K562 (cell line): ENCODE measurements around the gene MYO10. TPM values are rescaled to one million over a fixed set of nuclear protein-coding genes. Genes with fewer than 3 reads are reported as not detected.

Experiments
- ATAC-seq: fragments of 200-7000 bp; cut with Tn5 transposase; 3 replicates; pipeline ENCODE4 v1.9.1; 2020; ENCODE audit warnings: moderate library complexity
- BruUV-seq: library from RNA; stranded (reverse); fragments of 400-500 nt; replicated peaks from 2 replicates; lab custom pipeline; 2021; lab: Mats Ljungman, UMichigan
- CTCF ChIA-PET: fragments of 300-600 bp; formaldehyde crosslinking; extraction: SDS; loops from one replicate; lab custom pipeline; 2021; ENCODE audit warnings: low intra/inter-chr PET ratio; lab: Yijun Ruan, JAX
- POLR2A ChIA-PET: fragments of 300-600, 350-650 bp; sonication (Branson Sonifier 250); formaldehyde crosslinking; extraction: SDS; loops from one replicate; lab custom pipeline; 2021; ENCODE audit warnings: antibody characterized with exemption, inconsistent platforms; lab: Yijun Ruan, JAX
- DNase-seq, 4 experiments: peaks; one replicate each; pipeline versions ENCODE4 v3.0.0 to v3.0.0-alpha.2; 2011 to 2018; ENCODE audit warnings: low spot score in 3 of 4, mixed read lengths in 3 of 4; ENCODE audit errors: extremely low read depth in 1 of 4
- FAIRE-seq: peaks from 2 replicates; lab custom pipeline; 2011; peaks lifted over from hg19 to GRCh38; lab: Jason Lieb, UNC
- H2AFZ ChIP-seq: 2 replicates; pipeline ENCODE4 v1.6.0; 2011; ENCODE audit warnings: low read depth, low read length, control low read depth, inconsistent platforms
- H3K27ac ChIP-seq: fragments of 200-600 bp; 3 replicates; pipeline ENCODE4 v1.8.0; 2011; ENCODE audit warnings: low read depth, mild to moderate bottlenecking, control low read depth, inconsistent platforms, low read length, moderate library complexity, mixed read lengths; ENCODE audit errors: extremely low read depth
- H3K27me3 ChIP-seq, 2 experiments: fragments of 300-600 bp in 1 of 2; 2 replicates in 1 of 2; 3 replicates in 1 of 2; pipeline versions ENCODE4 v1.6.0 to v1.8.0; 2011; ENCODE audit warnings: inconsistent platforms in 2 of 2, low read length in 2 of 2, mild to moderate bottlenecking in 1 of 2, mixed read lengths in 1 of 2, moderate library complexity in 1 of 2; ENCODE audit not compliant: control insufficient read depth in 2 of 2, insufficient read depth in 2 of 2
- H3K36me3 ChIP-seq: fragments of 300-600 bp; 3 replicates; pipeline ENCODE4 v1.8.0; 2011; ENCODE audit warnings: mild to moderate bottlenecking, low read length, inconsistent platforms; ENCODE audit not compliant: control insufficient read depth, insufficient read depth
- H3K4me1 ChIP-seq, 2 experiments: fragments of 200-600 bp in 1 of 2; replicated peaks in 1 of 2; 2 replicates in 1 of 2; 3 replicates in 1 of 2; pipeline versions ENCODE4 v1.5.1 to v1.8.0; 2011; ENCODE audit warnings: inconsistent platforms in 2 of 2, low read length in 2 of 2, mild to moderate bottlenecking in 1 of 2, mixed read lengths in 1 of 2, moderate library complexity in 1 of 2; ENCODE audit not compliant: control insufficient read depth in 2 of 2, insufficient read depth in 2 of 2
- H3K4me2 ChIP-seq: 2 replicates; pipeline ENCODE4 v1.6.1; 2011; ENCODE audit warnings: low read length, control low read depth, inconsistent platforms, mixed read lengths; ENCODE audit not compliant: insufficient read depth
- H3K4me3 ChIP-seq: fragments of 200-600 bp; sonication (generic), shearing (Covaris generic); 2 replicates; pipeline ENCODE4 v1.5.1; 2016; ENCODE audit warnings: control low read depth, inconsistent platforms
- H3K79me2 ChIP-seq: fragments of 200-600 bp; 3 replicates; pipeline ENCODE4 v1.8.0; 2011; ENCODE audit warnings: low read length, inconsistent platforms; ENCODE audit not compliant: control insufficient read depth, insufficient read depth
- H3K9ac ChIP-seq, 2 experiments: 2 replicates each; pipeline versions ENCODE4 v1.6.0 to v1.6.1; 2011; ENCODE audit warnings: low read depth in 2 of 2, low read length in 2 of 2, control low read depth in 1 of 2, inconsistent platforms in 1 of 2, mild to moderate bottlenecking in 1 of 2, mixed read lengths in 1 of 2; ENCODE audit not compliant: insufficient read depth in 1 of 2
- H3K9me1 ChIP-seq: one replicate; pipeline ENCODE4 v1.6.0; 2011; ENCODE audit warnings: inconsistent platforms, mild to moderate bottlenecking, low read length, moderate library complexity; ENCODE audit not compliant: control insufficient read depth, insufficient read depth
- H3K9me3 ChIP-seq: replicated peaks from 2 replicates; pipeline ENCODE4 v1.5.1; 2011; ENCODE audit warnings: low read depth, low read length, inconsistent platforms; ENCODE audit not compliant: control insufficient read depth, insufficient read depth
- H4K20me1 ChIP-seq: replicated peaks from 2 replicates; pipeline ENCODE4 v1.6.1; 2011; ENCODE audit warnings: low read length, inconsistent platforms, mixed read lengths; ENCODE audit not compliant: control insufficient read depth, insufficient read depth
- CTBP1 ChIP-seq: fragments of 450-650 bp; IDR thresholded peaks from 2 replicates; pipeline ENCODE4 v1.6.1; 2016; ENCODE audit warnings: borderline replicate concordance
- ESRRA ChIP-seq: fragments of 450-650 bp; IDR thresholded peaks from 2 replicates; pipeline ENCODE4 v1.6.1; 2014; ENCODE audit warnings: low read depth, mild to moderate bottlenecking, moderate library complexity, borderline replicate concordance
- MCM2 ChIP-seq: fragments of 450-650 bp; IDR thresholded peaks from 2 replicates; pipeline ENCODE4 v1.6.1; 2017; ENCODE audit warnings: low read depth, mild to moderate bottlenecking
- MEF2D ChIP-seq: conservative IDR thresholded peaks from 2 replicates; pipeline ENCODE4 v1.6.1; 2016; ENCODE audit warnings: low read depth, missing genetic modification characterization, missing compliant biosample characterization
- MLLT1 ChIP-seq, 2 experiments: fragments of 450-650 bp; IDR thresholded peaks; 2 replicates each; pipeline ENCODE4 v1.6.1; 2016
- MTA3 ChIP-seq: fragments of 450-650 bp; formaldehyde crosslinking; IDR thresholded peaks from 2 replicates; pipeline ENCODE4 v1.6.1; 2017; ENCODE audit warnings: mild to moderate bottlenecking, borderline replicate concordance
- NFIC ChIP-seq: fragments of 450-650 bp; IDR thresholded peaks from 2 replicates; pipeline ENCODE4 v1.6.1; 2017; ENCODE audit warnings: mild to moderate bottlenecking, inconsistent platforms
- RUNX1 ChIP-seq: sonication (generic); IDR thresholded peaks from 2 replicates; pipeline ENCODE4 v1.6.1; 2016; ENCODE audit warnings: antibody characterized with exemption, low read depth
- SRF ChIP-seq, 2 experiments: fragments of 250-450, 450-650 bp in 1 of 2; sonication (Bioruptor Pico) in 1 of 2; sonication (generic) in 1 of 2; formaldehyde crosslinking; IDR thresholded peaks; 2 replicates each; pipeline versions ENCODE4 v1.5.0 to v1.5.1; 2020 to 2022; ENCODE audit warnings: mild to moderate bottlenecking in 1 of 2, missing genetic modification reagents in 1 of 2
- TCF7L2 ChIP-seq: fragments of 150-350 bp; IDR thresholded peaks from 2 replicates; pipeline ENCODE4 v1.6.1; 2016; ENCODE audit warnings: low read depth, mild to moderate bottlenecking, low read length, moderate library complexity
- WHSC1 ChIP-seq: IDR thresholded peaks from one replicate; pipeline ENCODE4 v1.6.1; 2012; ENCODE audit warnings: low read length, control low read depth, inconsistent platforms
- ZNF707 ChIP-seq: fragments of 250-450 bp; sonication (Bioruptor Pico); conservative IDR thresholded peaks from 2 replicates; pipeline ENCODE4 v1.8.0; 2022; ENCODE audit warnings: inconsistent platforms, mild to moderate bottlenecking, moderate library complexity
- WGBS: fragments of 100-300 bp; shearing (Covaris generic); methylation state at CpG from one replicate; pipeline ENCODE4 v1.1.6; 2016; ENCODE audit warnings: low coverage, mixed read lengths; ENCODE audit not compliant: insufficient coverage; ENCODE audit errors: missing lambda C conversion rate; 5-methylcytosine and 5-hydroxymethylcytosine counted together
- in situ Hi-C: fragments of 300-500 bp; cut with MboI; formaldehyde crosslinking; loops from 4 replicates; pipeline ENCODE4 v1.15.0; 2018; ENCODE audit warnings: inconsistent platforms, mixed read lengths
- intact Hi-C: fragments of 100-400 bp; cut with micrococcal nuclease; formaldehyde crosslinking; loops from 2 replicates; pipeline ENCODE4 v1.14.2; 2022
- polyA plus RNA-seq, 8 experiments: library from polyadenylated mRNA; depleted of rRNA in 4 of 8; stranded (reverse) in 5 of 8; unstranded in 3 of 8; fragments of >200 nt; fragmentation: Nextera tagmentation in 2 of 8; fragmentation: Illumina TruSeq in 1 of 8; extraction: Ambion mirVana in 2 of 8; extraction: Trizol in 1 of 8; gene quantifications; 2 replicates each; pipeline versions ENCODE4 v1.2.1 to v1.2.3, GENCODE V29; 2011 to 2014; ENCODE audit warnings: inconsistent platforms in 1 of 8, missing spikeins in 1 of 8
- total RNA-seq, 7 experiments: library from RNA; depleted of rRNA in 6 of 7; stranded (reverse); fragments of >200 nt in 6 of 7; fragmentation: Illumina TruSeq in 2 of 7; extraction: Trizol in 2 of 7; gene quantifications; 2 replicates each; pipeline versions ENCODE4 v1.2.1 to v1.2.3, GENCODE V29; 2011 to 2021; ENCODE audit warnings: low replicate concordance in 1 of 7
- TF ChIP-seq, protein P1 (sequence below): IDR thresholded peaks from 2 replicates; pipeline ENCODE4 v1.6.1; 2016; ENCODE audit warnings: missing genetic modification characterization, missing compliant biosample characterization

Gene MYO10
- total and polyA plus RNA-seq, 9 of the 15 experiments (the other 6 are each of a cell fraction or from before 2014, with no cell fraction given) = 0.04 to 0.24 TPM; not detected in 7

- Histone ChIP-seq H3K27me3 (peaks cover 4 to 12% of the 10 kb centered on the region in 2 experiments; a peak in 1 of 5 replicates), H3K9me3 (no peaks in the 10 kb centered on the region), H4K20me1 (no peaks in the 10 kb centered on the region), H3K36me3 (no peaks in the 10 kb centered on the region), H3K9me1 (no peaks in the 10 kb centered on the region), H3K4me3 (no peak overlapping the region), H3K79me2 (no peaks in the 10 kb centered on the region), H3K9ac (no peak overlapping the region), H3K4me2 (no peak overlapping the region), H3K4me1 (no peaks in the 10 kb centered on the region), H2AFZ (no peak overlapping the region), H3K27ac (no peak overlapping the region)
- WGBS = 9% methylated on average over 4 of the region's 4 CpGs
- BruUV-seq = no TSS peak
- DNase-seq (no peak), ATAC-seq (no peak), FAIRE-seq (peak; percentile 51)
- POLR2A ChIA-PET = no interaction called here
- CTCF ChIA-PET = no interaction called here
- in situ Hi-C loops (loop anchor here (25.0 kb wide), 1 partner anchor 1537 kb away; no protein-coding TSS in a partner anchor), intact Hi-C loops (no loop called here)
- TF ChIP-seq NFIC (peak; percentile 53; the same call in 1 of the 2 replicates), ZNF707 (CRISPR knock-in tag) (no peak)
These were observed 161.3 kb downstream of the MYO10 start for GRCh38 chr5:16774806-16775205.

DNA sequence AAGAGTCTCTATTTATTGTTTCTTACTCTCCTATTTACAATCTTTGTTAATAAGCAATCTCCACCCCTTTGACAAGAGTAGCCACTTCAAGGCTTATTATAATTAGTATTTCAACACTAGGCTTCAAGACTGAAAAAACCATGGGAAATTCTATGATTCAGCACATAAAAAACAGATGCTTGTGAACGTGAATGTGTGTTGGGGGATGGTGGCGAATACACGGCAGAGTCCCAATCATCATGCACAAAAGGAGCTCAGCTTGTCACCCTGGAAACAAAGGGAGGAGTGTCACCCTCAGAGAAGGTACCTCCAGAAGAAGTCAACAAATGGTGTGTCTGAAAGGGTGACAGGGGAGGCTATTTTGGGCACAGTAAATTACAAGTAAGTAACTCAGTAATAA is 162.1 kb downstream of the MYO10 start:
- ChIA-PET POLR2A (no interaction called here), CTCF (no interaction called here)
- H3K4me3 ChIP-seq = no peak overlapping the region
- no peak overlapping the region for H3K27ac ChIP-seq
- H3K27me3 ChIP-seq = peaks cover 4 to 11% of the 10 kb centered on the region in 2 experiments; a peak in 1 of 5 replicates
- H3K4me1 ChIP-seq = no peaks in the 10 kb centered on the region
- WGBS = 2% methylated on average over 3 of the region's 3 CpGs
- in situ Hi-C loops = no loop called here
- BruUV-seq = no TSS peak
- no peak overlapping the region for H2AFZ ChIP-seq
- H3K9ac ChIP-seq = no peak overlapping the region
- H3K36me3 ChIP-seq = no peaks in the 10 kb centered on the region
- no peaks in the 10 kb centered on the region for H3K79me2 ChIP-seq
- DNase-seq (no peak), FAIRE-seq (no peak), ATAC-seq (no peak)
- H3K9me1 ChIP-seq = no peaks in the 10 kb centered on the region
- no peak overlapping the region for H3K4me2 ChIP-seq
- no peaks in the 10 kb centered on the region for H3K9me3 ChIP-seq
- intact Hi-C loops = no loop called here
- no peaks in the 10 kb centered on the region for H4K20me1 ChIP-seq
- TF ChIP-seq, protein P1, sequence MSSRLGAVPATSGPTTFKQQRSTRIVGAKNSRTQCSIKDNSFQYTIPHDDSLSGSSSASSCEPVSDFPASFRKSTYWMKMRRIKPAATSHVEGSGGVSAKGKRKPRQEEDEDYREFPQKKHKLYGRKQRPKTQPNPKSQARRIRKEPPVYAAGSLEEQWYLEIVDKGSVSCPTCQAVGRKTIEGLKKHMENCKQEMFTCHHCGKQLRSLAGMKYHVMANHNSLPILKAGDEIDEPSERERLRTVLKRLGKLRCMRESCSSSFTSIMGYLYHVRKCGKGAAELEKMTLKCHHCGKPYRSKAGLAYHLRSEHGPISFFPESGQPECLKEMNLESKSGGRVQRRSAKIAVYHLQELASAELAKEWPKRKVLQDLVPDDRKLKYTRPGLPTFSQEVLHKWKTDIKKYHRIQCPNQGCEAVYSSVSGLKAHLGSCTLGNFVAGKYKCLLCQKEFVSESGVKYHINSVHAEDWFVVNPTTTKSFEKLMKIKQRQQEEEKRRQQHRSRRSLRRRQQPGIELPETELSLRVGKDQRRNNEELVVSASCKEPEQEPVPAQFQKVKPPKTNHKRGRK (tag) = no peak
- no peak for TF ChIP-seq MLLT1 (IDR thresholded peaks at IDR 0.05)
- TF ChIP-seq MCM2 = no peak
- TF ChIP-seq CTBP1 = no peak
- no peak for TF ChIP-seq MEF2D
- TF ChIP-seq TCF7L2 = no peak
- TF ChIP-seq ESRRA = no peak
- TF ChIP-seq MTA3 = no peak
- TF ChIP-seq RUNX1 = no peak
- no peak for TF ChIP-seq SRF (CRISPR knock-in tag; IDR thresholded peaks at IDR 0.05)
- no peak for TF ChIP-seq WHSC1
